Testis (tissue), 2 donors: Measurements from ENCODE around the gene CSRNP3.

Source experiments
- POLR2A ChIP-seq: fragments of 450-650 bp; IDR thresholded peaks from one replicate; pipeline ENCODE4 v1.6.1; 2017; ENCODE audit warnings: antibody characterized with exemption, mild to moderate bottlenecking, moderate library complexity
- TF ChIP-seq, protein P1 (sequence below), 3 experiments: fragments of 450-650 bp in 2 of 3; fragments of 200-600 bp in 1 of 3; sonication (generic) in 1 of 3; IDR thresholded peaks; one replicate each; pipeline ENCODE4 v1.5.1; 2016 to 2019; ENCODE audit warnings: antibody characterized with exemption in 3 of 3, mild to moderate bottlenecking in 2 of 3, moderate library complexity in 1 of 3

DNA sequence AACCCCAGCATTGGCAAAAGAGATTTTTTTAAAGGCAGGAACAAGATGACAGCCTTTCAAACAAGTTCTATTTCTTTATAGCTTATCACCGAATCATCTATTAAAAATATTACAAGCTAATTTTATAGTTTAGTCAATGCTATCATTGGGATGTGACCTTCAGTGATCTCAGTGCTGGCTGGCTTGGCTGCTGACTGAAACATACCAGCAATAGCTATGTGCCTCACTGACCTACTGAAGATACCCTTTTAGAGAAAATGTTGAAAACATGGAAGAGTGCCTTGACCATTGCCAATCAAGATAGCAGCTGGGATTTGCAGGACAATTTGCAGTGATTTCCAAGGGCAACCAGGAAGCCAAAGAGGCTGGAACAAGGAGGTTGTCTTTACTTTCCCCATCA, 44.0 kb downstream of the CSRNP3 start:
- TF ChIP-seq, protein P1, sequence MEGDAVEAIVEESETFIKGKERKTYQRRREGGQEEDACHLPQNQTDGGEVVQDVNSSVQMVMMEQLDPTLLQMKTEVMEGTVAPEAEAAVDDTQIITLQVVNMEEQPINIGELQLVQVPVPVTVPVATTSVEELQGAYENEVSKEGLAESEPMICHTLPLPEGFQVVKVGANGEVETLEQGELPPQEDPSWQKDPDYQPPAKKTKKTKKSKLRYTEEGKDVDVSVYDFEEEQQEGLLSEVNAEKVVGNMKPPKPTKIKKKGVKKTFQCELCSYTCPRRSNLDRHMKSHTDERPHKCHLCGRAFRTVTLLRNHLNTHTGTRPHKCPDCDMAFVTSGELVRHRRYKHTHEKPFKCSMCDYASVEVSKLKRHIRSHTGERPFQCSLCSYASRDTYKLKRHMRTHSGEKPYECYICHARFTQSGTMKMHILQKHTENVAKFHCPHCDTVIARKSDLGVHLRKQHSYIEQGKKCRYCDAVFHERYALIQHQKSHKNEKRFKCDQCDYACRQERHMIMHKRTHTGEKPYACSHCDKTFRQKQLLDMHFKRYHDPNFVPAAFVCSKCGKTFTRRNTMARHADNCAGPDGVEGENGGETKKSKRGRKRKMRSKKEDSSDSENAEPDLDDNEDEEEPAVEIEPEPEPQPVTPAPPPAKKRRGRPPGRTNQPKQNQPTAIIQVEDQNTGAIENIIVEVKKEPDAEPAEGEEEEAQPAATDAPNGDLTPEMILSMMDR (IDR thresholded peaks at IDR 0.05), result no peak
- no peak for TF ChIP-seq POLR2A
